ENCODE measurements around the gene CELF5. TPM values are rescaled to one million over a fixed set of nuclear protein-coding genes. Genes with fewer than 3 reads are reported as not detected.

CELF5 gene
- total RNA-seq, 2 experiments from 2014 or later: 0.13 TPM; not detected in 1

DNA sequence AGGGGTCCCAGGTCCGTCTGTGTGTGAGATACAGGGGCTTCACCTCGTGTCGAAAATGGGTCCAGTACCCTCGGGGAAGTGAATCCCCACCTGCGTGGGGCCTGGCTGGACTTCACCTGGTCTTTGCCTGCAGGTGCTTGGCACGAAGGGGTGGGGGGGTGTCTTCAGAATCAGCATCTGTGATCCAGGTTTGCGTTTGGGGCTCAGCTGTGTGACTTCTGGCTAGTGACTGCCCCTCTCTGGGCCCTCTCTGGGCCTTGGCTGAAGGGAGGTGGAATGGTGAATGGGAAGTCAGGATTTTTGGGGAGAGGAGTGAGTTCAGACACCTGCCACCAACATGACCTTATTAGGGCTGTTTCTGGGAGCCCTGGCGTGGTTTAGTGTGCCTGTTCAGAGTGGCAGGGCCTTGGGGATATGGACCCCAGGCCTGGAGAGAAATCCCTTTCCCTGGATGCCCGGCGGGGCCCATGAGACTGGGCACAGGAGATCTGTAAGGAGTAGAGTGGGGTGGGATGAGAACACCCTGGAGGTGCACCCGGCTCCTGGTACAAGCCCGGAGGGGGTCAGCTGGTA lies 2.7 kb downstream of the CELF5 start:
- H3K9me2 ChIP-seq (ENCODE audit: insufficient read depth, low read length): no peaks in the 10 kb centered on the region
- no TSS peak for BruUV-seq (replicated peaks)
- H3K79me2 ChIP-seq (ENCODE audit: insufficient read depth, low read depth, low read length): no peaks in the 10 kb centered on the region
- H3K9me3 ChIP-seq (ENCODE audit: low read length): no peaks in the 10 kb centered on the region
- ChIA-PET CTCF (ENCODE audit: unreplicated experiment) (no interaction called here), POLR2A (no interaction called here)
- H3K27ac ChIP-seq (ENCODE audit: low read depth, low read length, poor library complexity, severe bottlenecking): no peak overlapping the region
- no peak overlapping the region for H2AFZ ChIP-seq (ENCODE audit: low read length)
- no peaks in the 10 kb centered on the region for H3K36me3 ChIP-seq (ENCODE audit: insufficient read depth, low read length)
- H3K4me3 ChIP-seq (ENCODE audit: low read depth, low read length, poor library complexity, severe bottlenecking): no peak overlapping the region
- intact Hi-C loops (cut with micrococcal nuclease; ENCODE audit: unreplicated experiment): no loop called here
- no peaks in the 10 kb centered on the region for H4K20me1 ChIP-seq (ENCODE audit: insufficient read depth, low read length)
- DNase-seq (ENCODE audit: low spot score): no peak
- no peak overlapping the region for H3K4me2 ChIP-seq (ENCODE audit: low read length)
- TF ChIP-seq, protein P1, sequence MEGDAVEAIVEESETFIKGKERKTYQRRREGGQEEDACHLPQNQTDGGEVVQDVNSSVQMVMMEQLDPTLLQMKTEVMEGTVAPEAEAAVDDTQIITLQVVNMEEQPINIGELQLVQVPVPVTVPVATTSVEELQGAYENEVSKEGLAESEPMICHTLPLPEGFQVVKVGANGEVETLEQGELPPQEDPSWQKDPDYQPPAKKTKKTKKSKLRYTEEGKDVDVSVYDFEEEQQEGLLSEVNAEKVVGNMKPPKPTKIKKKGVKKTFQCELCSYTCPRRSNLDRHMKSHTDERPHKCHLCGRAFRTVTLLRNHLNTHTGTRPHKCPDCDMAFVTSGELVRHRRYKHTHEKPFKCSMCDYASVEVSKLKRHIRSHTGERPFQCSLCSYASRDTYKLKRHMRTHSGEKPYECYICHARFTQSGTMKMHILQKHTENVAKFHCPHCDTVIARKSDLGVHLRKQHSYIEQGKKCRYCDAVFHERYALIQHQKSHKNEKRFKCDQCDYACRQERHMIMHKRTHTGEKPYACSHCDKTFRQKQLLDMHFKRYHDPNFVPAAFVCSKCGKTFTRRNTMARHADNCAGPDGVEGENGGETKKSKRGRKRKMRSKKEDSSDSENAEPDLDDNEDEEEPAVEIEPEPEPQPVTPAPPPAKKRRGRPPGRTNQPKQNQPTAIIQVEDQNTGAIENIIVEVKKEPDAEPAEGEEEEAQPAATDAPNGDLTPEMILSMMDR (conservative IDR thresholded peaks at IDR 0.05; ENCODE audit: low read length): no peak
- no peak for TF ChIP-seq EZH2phosphoT487 (IDR thresholded peaks at IDR 0.05; ENCODE audit: borderline replicate concordance, low read depth, low read length)
- H3K4me1 ChIP-seq (ENCODE audit: insufficient read depth, low read length, poor library complexity, severe bottlenecking): peaks cover 6% of the 10 kb centered on the region

GRCh38 chr19:3229346-3229743 lies 4.9 kb downstream of the CELF5 start:
- Histone ChIP-seq H2AFZ (ENCODE audit: low read length) (no peak overlapping the region), H3K79me2 (ENCODE audit: insufficient read depth, low read depth, low read length) (no peaks in the 10 kb centered on the region), H4K20me1 (ENCODE audit: insufficient read depth, low read length) (no peaks in the 10 kb centered on the region), H3K4me3 (ENCODE audit: low read depth, low read length, poor library complexity, severe bottlenecking) (no peak overlapping the region), H3K9me2 (ENCODE audit: insufficient read depth, low read length) (no peaks in the 10 kb centered on the region), H3K4me2 (ENCODE audit: low read length) (no peak overlapping the region), H3K27ac (ENCODE audit: low read depth, low read length, poor library complexity, severe bottlenecking) (no peak overlapping the region), H3K4me1 (ENCODE audit: insufficient read depth, low read length, poor library complexity, severe bottlenecking) (peaks cover 6% of the 10 kb centered on the region), H3K36me3 (ENCODE audit: insufficient read depth, low read length) (no peaks in the 10 kb centered on the region), H3K9me3 (ENCODE audit: low read length) (no peaks in the 10 kb centered on the region)
- CTCF ChIA-PET (ENCODE audit: unreplicated experiment): no interaction called here
- TF ChIP-seq EZH2phosphoT487 (IDR thresholded peaks at IDR 0.05; ENCODE audit: borderline replicate concordance, low read depth, low read length): no peak
- TF ChIP-seq, protein P1 (conservative IDR thresholded peaks at IDR 0.05; ENCODE audit: low read length): no peak
- POLR2A ChIA-PET: no interaction called here
- BruUV-seq (replicated peaks): no TSS peak
- intact Hi-C loops (cut with micrococcal nuclease; ENCODE audit: unreplicated experiment): no loop called here
- no peak for DNase-seq (ENCODE audit: low spot score)

GRCh38 chr19:3229888-3230496 lies 5.5 kb downstream of the CELF5 start:
- Histone ChIP-seq H2AFZ (ENCODE audit: low read length) (no peak overlapping the region), H3K9me2 (ENCODE audit: insufficient read depth, low read length) (no peaks in the 10 kb centered on the region), H3K4me1 (ENCODE audit: insufficient read depth, low read length, poor library complexity, severe bottlenecking) (peaks cover 6% of the 10 kb centered on the region), H3K27ac (ENCODE audit: low read depth, low read length, poor library complexity, severe bottlenecking) (no peak overlapping the region), H3K79me2 (ENCODE audit: insufficient read depth, low read depth, low read length) (no peaks in the 10 kb centered on the region), H3K9me3 (ENCODE audit: low read length) (no peaks in the 10 kb centered on the region), H4K20me1 (ENCODE audit: insufficient read depth, low read length) (no peaks in the 10 kb centered on the region), H3K36me3 (ENCODE audit: insufficient read depth, low read length) (no peaks in the 10 kb centered on the region), H3K4me3 (ENCODE audit: low read depth, low read length, poor library complexity, severe bottlenecking) (no peak overlapping the region), H3K4me2 (ENCODE audit: low read length) (no peak overlapping the region)
- TF ChIP-seq, protein P1 (conservative IDR thresholded peaks at IDR 0.05; ENCODE audit: low read length): no peak
- TF ChIP-seq EZH2phosphoT487 (IDR thresholded peaks at IDR 0.05; ENCODE audit: borderline replicate concordance, low read depth, low read length): no peak
- no TSS peak for BruUV-seq (replicated peaks)
- intact Hi-C loops (cut with micrococcal nuclease; ENCODE audit: unreplicated experiment): no loop called here
- DNase-seq (ENCODE audit: low spot score): no peak
- POLR2A ChIA-PET: no interaction called here
- CTCF ChIA-PET (ENCODE audit: unreplicated experiment): no interaction called here

Measured in OCI-LY7 (cell line).